ENCODE measurements around the gene SYCP2L. TPM values are rescaled to one million over a fixed set of nuclear protein-coding genes. Genes with fewer than 3 reads are reported as not detected.

The SYCP2L gene
- 1.3 to 4.0 TPM (median 2.4 TPM) in 5 replicates for total RNA-seq (2022; extraction: Qiagen RNA extraction)

GRCh38 chr6:10886691-10887502 lies at the start of gene SYCP2L:
Gene SYCP2L, plus strand, starts transcription at chr6:10887052. Its CDS starts 75 bp downstream, at chr6:10887127.

GRCh38 chr6:10837995-10838793 lies 48.7 kb upstream of the SYCP2L start, which contains the start of gene MAK:
Gene MAK, minus strand, starts transcription at chr6:10838539. Its CDS starts 7,891 bp downstream, at chr6:10830648.

Other genes starting within 250 kb of the SYCP2L start
- 1.5 to 2.7 TPM (median 2.1 TPM) in 5 replicates for gene C6orf52, start 192.4 kb upstream of the SYCP2L start, total RNA-seq (2022; extraction: Qiagen RNA extraction)
- 17.2 to 22.9 TPM (median 19.6 TPM) in 5 replicates for gene PAK1IP1, start 192.1 kb upstream of the SYCP2L start, total RNA-seq (2022; extraction: Qiagen RNA extraction)
- 141 to 168 TPM (median 150 TPM) in 5 replicates for gene TMEM14C, start 164.0 kb upstream of the SYCP2L start, total RNA-seq (2022; extraction: Qiagen RNA extraction)
- gene TMEM14B, start 139.2 kb upstream of the SYCP2L start, total RNA-seq (2022; extraction: Qiagen RNA extraction), result 122 to 161 TPM (median 139 TPM) in 5 replicates
- 0.09 to 0.21 TPM (median 0.13 TPM) in 5 replicates for gene MAK, start 48.5 kb upstream of the SYCP2L start, total RNA-seq (2022; extraction: Qiagen RNA extraction)
- 0.03 TPM in 1 of 5 replicates, not detected in the others for gene GCM2, start 5.0 kb upstream of the SYCP2L start, total RNA-seq (2022; extraction: Qiagen RNA extraction)
- gene ELOVL2, start 157.3 kb downstream of the SYCP2L start, total RNA-seq (2022; extraction: Qiagen RNA extraction), result 5.3 to 6.9 TPM (median 6.5 TPM) in 5 replicates
- 12.7 to 17.0 TPM (median 15.7 TPM) in 5 replicates for gene SMIM13, start 206.8 kb downstream of the SYCP2L start, total RNA-seq (2022; extraction: Qiagen RNA extraction)
- not detected in 5 replicates for gene ERVFRD-1, start 224.7 kb downstream of the SYCP2L start, total RNA-seq (2022; extraction: Qiagen RNA extraction)

Measured in A549 treated with Hydrocortisone at 1 μM for 4 hours (cell line).